ENCODE measurements around the gene FAM228B. TPM values are rescaled to one million over a fixed set of nuclear protein-coding genes. Genes with fewer than 3 reads are reported as not detected.
"Not testable (repeated sequence)": the region's sequence is repeated elsewhere in the genome, so short reads cannot be mapped to it uniquely, and the experiment has no call there.

Gene FAM228B
- total and polyA plus RNA-seq, 9 donors: 24.6 to 76.8 (median 68.8) TPM

GRCh38 chr2:24122366-24123194 lies 689 bp upstream of the FAM228B start:
- no peak for TF ChIP-seq POLR2A (IDR thresholded peaks at IDR 0.05)
- no peak for TF ChIP-seq EP300 (IDR thresholded peaks at IDR 0.05)
- no peak for TF ChIP-seq CTCF (IDR thresholded peaks at IDR 0.05)
- Histone ChIP-seq H3K9me3 (no peaks in the 10 kb centered on the region), H3K4me3 (peak overlapping the region; percentile 84), H3K27ac (peak overlapping the region; percentile 94 to 99), H3K36me3 (no peaks in the 10 kb centered on the region), H3K27me3 (no peaks in the 10 kb centered on the region), H3K4me1 (ENCODE audit: insufficient read depth) (peaks cover 1% of the 10 kb centered on the region)
- intact Hi-C loops (cut with DNase I): no loop called here
- no peak for DNase-seq
- WGBS, 3 donors: 7 to 8% (median 8%) methylated on average over 15 of the region's 15 CpGs

- Histone ChIP-seq H3K36me3 (no peaks in the 10 kb centered on the region), H3K27ac (peak overlapping the region; percentile 94 to 99), H3K27me3 (no peaks in the 10 kb centered on the region), H3K4me1 (ENCODE audit: insufficient read depth) (peaks cover 1% of the 10 kb centered on the region), H3K9me3 (no peaks in the 10 kb centered on the region), H3K4me3 (peak overlapping the region; percentile 84)
- intact Hi-C loops (cut with DNase I): no loop called here
- DNase-seq: no peak
- WGBS, 3 donors: 7 to 8% (median 8%) methylated on average over 9 of the region's 9 CpGs
- TF ChIP-seq EP300 (IDR thresholded peaks at IDR 0.05) (no peak), POLR2A (IDR thresholded peaks at IDR 0.05) (no peak), CTCF (IDR thresholded peaks at IDR 0.05) (no peak)
Measured at GRCh38 chr2:24123922-24124580, 782 bp downstream of the FAM228B start.

- 55 to 61% (median 57%) methylated on average over 1 of the region's 1 CpG for WGBS, 3 donors
- no peaks in the 10 kb centered on the region for H3K9me3 ChIP-seq
- intact Hi-C loops (cut with DNase I): no loop called here
- H3K4me3 ChIP-seq: no peak overlapping the region
- TF ChIP-seq POLR2A (IDR thresholded peaks at IDR 0.05): no peak
- TF ChIP-seq CTCF (IDR thresholded peaks at IDR 0.05): no peak
- no peak for TF ChIP-seq EP300 (IDR thresholded peaks at IDR 0.05)
- peaks cover 3% of the 10 kb centered on the region for H3K4me1 ChIP-seq (ENCODE audit: insufficient read depth)
- H3K27me3 ChIP-seq: no peaks in the 10 kb centered on the region
- DNase-seq: no peak
- H3K36me3 ChIP-seq: no peaks in the 10 kb centered on the region
- no peak overlapping the region for H3K27ac ChIP-seq
Measured at GRCh38 chr2:24125956-24126355, 2.7 kb downstream of the FAM228B start.

GRCh38 chr2:24132543-24132942 lies 9.3 kb downstream of the FAM228B start:
- no peaks in the 10 kb centered on the region for H3K27me3 ChIP-seq
- H3K27ac ChIP-seq: no peak overlapping the region
- TF ChIP-seq EP300 (IDR thresholded peaks at IDR 0.05) (no peak), POLR2A (IDR thresholded peaks at IDR 0.05) (no peak), CTCF (IDR thresholded peaks at IDR 0.05) (no peak)
- H3K4me3 ChIP-seq: no peak overlapping the region
- DNase-seq: no peak
- H3K4me1 ChIP-seq (ENCODE audit: insufficient read depth): peaks cover 2% of the 10 kb centered on the region
- WGBS, 3 donors: 89 to 98% (median 95%) methylated on average over 3 of the region's 3 CpGs
- no peaks in the 10 kb centered on the region for H3K9me3 ChIP-seq
- intact Hi-C loops (cut with DNase I): no loop called here
- no peaks in the 10 kb centered on the region for H3K36me3 ChIP-seq

GRCh38 chr2:24140305-24140704 lies 17.0 kb downstream of the FAM228B start:
- H3K27me3 ChIP-seq; H3K9me3 ChIP-seq; DNase-seq; H3K4me3 ChIP-seq; H3K27ac ChIP-seq; H3K4me1 ChIP-seq (ENCODE audit: insufficient read depth); intact Hi-C loops (cut with DNase I); H3K36me3 ChIP-seq: not testable (repeated sequence)
- WGBS, 3 donors: 94 to 95% (median 95%) methylated on average over 5 of the region's 5 CpGs
